Gastroesophageal sphincter (tissue), 4 donors: ENCODE results near the gene PCSK4. TPM values are rescaled to one million over a fixed set of nuclear protein-coding genes. Genes with fewer than 3 reads are reported as not detected.

Experiments
- ATAC-seq: fragments of 150-250 bp; one replicate; pipeline ENCODE4 v1.9.1; 2016; ENCODE audit warnings: mild to moderate bottlenecking, moderate library complexity
- H3K27ac ChIP-seq, 4 donors: fragments of 200-600 bp; sonication (generic) in 3 of 4; 1 replicate in 3 of 4; 2 replicates in 1 of 4; pipeline ENCODE4 v1.5.1; 2016 to 2019
- H3K27me3 ChIP-seq: fragments of 200-600 bp; sonication (generic); one replicate; pipeline ENCODE4 v1.5.1; 2019
- H3K36me3 ChIP-seq, 2 donors: fragments of 200-600 bp; sonication (generic); one replicate each; pipeline ENCODE4 v1.5.1; 2019; ENCODE audit warnings: control low read depth in 1 of 2
- H3K4me1 ChIP-seq, 3 donors: fragments of 200-600 bp; sonication (generic); 1 replicate in 2 of 3; 2 replicates in 1 of 3; pipeline ENCODE4 v1.5.1; 2016 to 2019; ENCODE audit warnings: control low read depth in 2 of 3
- H3K4me3 ChIP-seq, 2 donors: fragments of 200-600 bp; sonication (generic); one replicate each; pipeline ENCODE4 v1.5.1; 2019; ENCODE audit warnings: mild to moderate bottlenecking in 1 of 2, moderate library complexity in 1 of 2
- H3K9me3 ChIP-seq, 3 donors: fragments of 200-600 bp; sonication (generic); one replicate each; pipeline ENCODE4 v1.5.1; 2017 to 2019; ENCODE audit warnings: control low read depth in 2 of 3
- EP300 ChIP-seq: sonication (generic); formaldehyde crosslinking; IDR thresholded peaks from one replicate; pipeline ENCODE4 v1.6.1; 2017; ENCODE audit warnings: antibody characterized with exemption, mild to moderate bottlenecking
- POLR2A ChIP-seq, 2 donors: fragments of 450-650 bp; IDR thresholded peaks; one replicate each; pipeline ENCODE4 v1.6.1; 2017; ENCODE audit warnings: antibody characterized with exemption in 2 of 2, mild to moderate bottlenecking in 2 of 2, moderate library complexity in 1 of 2
- POLR2AphosphoS5 ChIP-seq: sonication (generic); formaldehyde crosslinking; IDR thresholded peaks from one replicate; pipeline ENCODE4 v1.6.1; 2017; ENCODE audit warnings: antibody characterized with exemption
- WGBS, 2 donors: methylation state at CpG; one replicate each; pipeline ENCODE4 v1.1.5; 2018; ENCODE audit warnings: low coverage in 1 of 2; 5-methylcytosine and 5-hydroxymethylcytosine counted together
- total RNA-seq, 4 donors: library from RNA; depleted of rRNA; stranded (reverse); fragments of >200 nt; gene quantifications; one replicate each; pipeline ENCODE4 v1.1.0, GENCODE V29; 2016
- TF ChIP-seq, protein P1 (sequence below), 4 experiments: fragments of 200-600 bp in 2 of 4; fragments of 450-650 bp in 2 of 4; sonication (generic) in 1 of 4; IDR thresholded peaks; one replicate each; pipeline ENCODE4 v1.5.1; 2017 to 2019; ENCODE audit warnings: antibody characterized with exemption in 4 of 4, mild to moderate bottlenecking in 2 of 4, moderate library complexity in 2 of 4

Gene PCSK4
- total RNA-seq, 4 donors from 2014 or later, result 0.94 to 2.2 (median 2.0) TPM

DNA sequence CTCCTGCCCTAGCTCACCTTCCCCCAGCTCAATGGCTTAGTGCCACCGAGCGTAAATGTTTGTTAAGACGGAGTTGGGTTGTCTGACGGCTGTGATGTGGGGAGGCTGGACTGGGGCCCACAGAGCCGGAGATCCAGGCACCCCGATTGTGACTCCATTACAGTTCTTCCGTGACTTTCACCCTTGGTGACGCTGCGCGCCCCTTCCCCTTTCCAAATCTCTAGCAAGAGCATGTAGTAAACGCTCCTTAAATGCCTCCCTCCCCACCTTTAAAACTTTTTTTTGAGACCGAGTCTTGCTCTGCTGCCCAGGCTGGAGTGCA, 1.7 kb upstream of the PCSK4 start:
- H3K9me3 ChIP-seq, result no peaks in the 10 kb centered on the region
- H3K27me3 ChIP-seq, result peaks cover 34% of the 10 kb centered on the region
- 59 to 66% methylated on average over 4 to 8 of the region's 12 CpGs for WGBS, 2 donors
- H3K4me3 ChIP-seq, result peak overlapping the region in 1 of 2 donors; percentile 57
- H3K4me1 ChIP-seq, result peaks cover 0 to 23% (median 12%) of the 10 kb centered on the region in 3 donors
- no peak overlapping the region for H3K27ac ChIP-seq
- no peaks in the 10 kb centered on the region for H3K36me3 ChIP-seq
- TF ChIP-seq, protein P1, sequence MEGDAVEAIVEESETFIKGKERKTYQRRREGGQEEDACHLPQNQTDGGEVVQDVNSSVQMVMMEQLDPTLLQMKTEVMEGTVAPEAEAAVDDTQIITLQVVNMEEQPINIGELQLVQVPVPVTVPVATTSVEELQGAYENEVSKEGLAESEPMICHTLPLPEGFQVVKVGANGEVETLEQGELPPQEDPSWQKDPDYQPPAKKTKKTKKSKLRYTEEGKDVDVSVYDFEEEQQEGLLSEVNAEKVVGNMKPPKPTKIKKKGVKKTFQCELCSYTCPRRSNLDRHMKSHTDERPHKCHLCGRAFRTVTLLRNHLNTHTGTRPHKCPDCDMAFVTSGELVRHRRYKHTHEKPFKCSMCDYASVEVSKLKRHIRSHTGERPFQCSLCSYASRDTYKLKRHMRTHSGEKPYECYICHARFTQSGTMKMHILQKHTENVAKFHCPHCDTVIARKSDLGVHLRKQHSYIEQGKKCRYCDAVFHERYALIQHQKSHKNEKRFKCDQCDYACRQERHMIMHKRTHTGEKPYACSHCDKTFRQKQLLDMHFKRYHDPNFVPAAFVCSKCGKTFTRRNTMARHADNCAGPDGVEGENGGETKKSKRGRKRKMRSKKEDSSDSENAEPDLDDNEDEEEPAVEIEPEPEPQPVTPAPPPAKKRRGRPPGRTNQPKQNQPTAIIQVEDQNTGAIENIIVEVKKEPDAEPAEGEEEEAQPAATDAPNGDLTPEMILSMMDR (IDR thresholded peaks at IDR 0.05), result no peak
- TF ChIP-seq POLR2A (IDR thresholded peaks at IDR 0.05) (no peak), POLR2AphosphoS5 (no peak), EP300 (no peak)
- no peak for ATAC-seq

DNA sequence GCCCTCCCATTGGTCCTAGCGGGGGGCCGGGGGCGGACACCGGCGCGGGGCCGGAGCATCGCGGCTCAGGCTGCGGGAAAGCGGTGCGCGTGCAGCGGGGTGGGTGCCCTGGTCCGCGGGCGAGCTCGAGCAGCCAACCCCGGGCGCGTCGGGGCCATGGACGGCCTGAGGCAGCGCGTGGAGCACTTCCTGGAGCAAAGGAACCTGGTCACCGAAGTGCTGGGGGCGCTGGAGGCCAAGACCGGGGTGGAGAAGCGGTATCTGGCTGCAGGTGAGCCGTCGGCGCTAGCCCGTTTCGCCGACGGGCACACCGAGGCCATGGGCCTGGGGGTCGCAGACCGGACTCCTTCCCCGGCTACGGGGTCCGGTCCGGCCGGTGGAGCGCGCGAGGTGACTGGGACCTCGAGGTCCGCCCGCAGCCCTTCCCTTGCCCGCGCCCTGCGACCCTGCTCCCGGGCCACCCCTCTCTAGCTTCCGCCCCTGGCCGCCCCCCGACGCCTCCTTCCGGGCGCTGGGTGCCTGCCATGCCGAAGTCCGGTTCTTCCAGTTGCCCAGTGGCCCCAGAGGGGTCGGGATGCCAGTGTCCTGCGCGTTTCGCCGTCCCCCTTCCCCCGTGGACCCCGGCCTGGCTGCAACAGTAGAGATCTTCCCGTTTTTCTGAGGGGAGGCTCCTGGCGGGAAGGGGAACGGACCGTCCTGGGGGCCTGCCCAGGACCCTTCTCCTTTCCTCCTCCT, 1.1 kb upstream of the PCSK4 start, which contains the start of gene REEP6:
Gene REEP6 (plus strand): TSS at position 68 of the 735 bp plus-strand sequence. CDS start 89 bp downstream, at position 157.
- no peak for ATAC-seq
- Histone ChIP-seq H3K4me3 (peak within 1 kb of the TSS; percentile 43 to 62), H3K36me3 (no peaks in the 10 kb centered on the region), H3K27me3 (peaks cover 29% of the 10 kb centered on the region), H3K9me3 (no peaks in the 10 kb centered on the region), H3K27ac (peak within 1 kb of the TSS; percentile 2 to 90 (median 78)), H3K4me1 (peaks cover 0 to 23% (median 12%) of the 10 kb centered on the region in 3 donors)
- WGBS, 2 donors, result no CpG with 5 or more reads among the region's 73 CpGs
- TF ChIP-seq POLR2A (IDR thresholded peaks at IDR 0.05), result no peak
- TF ChIP-seq, protein P1 (IDR thresholded peaks at IDR 0.05), result peak in 2 of 4 experiments; percentile 1 to 10

DNA sequence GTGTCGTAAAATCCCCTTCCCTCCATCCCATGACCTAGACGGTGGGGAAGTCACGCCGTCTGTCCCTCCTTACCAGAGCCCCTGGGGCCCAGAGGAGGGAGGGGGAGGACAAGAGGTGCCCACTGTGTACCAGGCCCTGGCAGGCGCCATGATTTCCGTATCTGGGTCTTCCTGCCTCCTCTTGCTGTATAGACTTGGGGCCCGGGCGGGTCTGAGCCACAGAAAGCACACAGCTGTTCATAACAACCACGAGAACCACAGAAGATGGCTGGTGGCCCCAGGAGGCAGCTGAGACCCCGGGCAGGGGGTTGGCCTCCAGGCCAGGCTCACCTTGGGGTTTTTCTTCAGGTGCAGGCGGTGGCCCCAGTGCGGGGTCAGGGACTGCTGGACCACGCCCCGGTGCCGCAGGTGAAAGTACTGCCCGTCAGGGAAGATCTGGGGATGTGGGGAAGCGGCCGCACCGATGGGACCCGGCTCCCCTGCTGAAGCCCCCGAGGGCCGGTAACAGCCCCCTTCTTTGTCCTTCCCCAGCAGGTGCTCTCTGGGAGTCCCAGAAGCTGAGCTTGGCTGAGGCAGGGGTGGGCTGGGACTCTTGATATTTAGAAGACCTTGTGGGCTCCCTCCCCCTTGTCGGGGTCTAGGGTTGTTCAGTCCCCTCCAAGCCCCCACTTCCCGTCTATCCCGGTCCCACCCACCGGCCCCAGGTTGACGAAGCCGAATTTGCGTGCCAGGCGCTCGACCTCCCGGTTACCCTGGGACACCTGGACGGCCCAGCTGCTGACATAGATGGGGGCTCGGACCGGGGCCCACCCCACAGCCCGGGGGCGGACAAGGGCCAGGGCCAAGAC, 463 bp downstream of the PCSK4 start:
- Histone ChIP-seq H3K27me3 (peaks cover 19% of the 10 kb centered on the region), H3K36me3 (no peaks in the 10 kb centered on the region), H3K27ac (peak overlapping the region; percentile 2 to 90 (median 78)), H3K9me3 (no peaks in the 10 kb centered on the region), H3K4me1 (peaks cover 0 to 23% (median 12%) of the 10 kb centered on the region in 3 donors), H3K4me3 (peak overlapping the region; percentile 43 to 62)
- TF ChIP-seq, protein P1 (IDR thresholded peaks at IDR 0.05), result no peak
- no peak for TF ChIP-seq EP300
- no peak for TF ChIP-seq POLR2AphosphoS5
- TF ChIP-seq POLR2A (IDR thresholded peaks at IDR 0.05), result no peak
- WGBS, 2 donors, result no CpG with 5 or more reads among the region's 37 CpGs
- ATAC-seq, result no peak

DNA sequence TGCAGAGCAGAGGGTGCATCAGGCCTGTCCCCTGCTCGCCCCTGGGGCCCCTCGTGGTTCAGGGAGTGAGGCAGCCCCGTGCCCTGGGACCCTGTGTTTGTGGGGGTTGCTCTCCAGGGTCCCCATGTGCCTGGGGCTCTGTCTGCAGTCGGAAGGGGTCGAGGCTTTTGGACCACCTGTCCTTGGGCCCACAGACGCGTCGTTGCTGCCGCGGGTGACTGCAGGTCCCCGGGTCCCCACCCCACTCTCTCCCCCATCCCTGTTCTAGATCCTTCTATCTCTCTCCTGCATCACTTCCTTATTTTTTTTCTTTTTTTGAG, 1.9 kb downstream of the PCSK4 start:
- Histone ChIP-seq H3K27ac (no peak overlapping the region), H3K9me3 (no peaks in the 10 kb centered on the region), H3K36me3 (no peaks in the 10 kb centered on the region), H3K27me3 (peaks cover 19% of the 10 kb centered on the region), H3K4me3 (no peak overlapping the region), H3K4me1 (peaks cover 0 to 23% (median 12%) of the 10 kb centered on the region in 3 donors)
- TF ChIP-seq, protein P1 (IDR thresholded peaks at IDR 0.05), result no peak
- TF ChIP-seq POLR2AphosphoS5, result no peak
- no peak for TF ChIP-seq POLR2A (IDR thresholded peaks at IDR 0.05)
- no peak for TF ChIP-seq EP300
- no peak for ATAC-seq
- 87 to 93% methylated on average over 7 to 8 of the region's 11 CpGs for WGBS, 2 donors
